ENCODE measurements around the gene DUOXA2.
"Not testable (repeated sequence)": the region's sequence is repeated elsewhere in the genome, so short reads cannot be mapped to it uniquely, and the experiment has no call there.

Gene DUOXA2

GRCh38 chr15:45114076-45114750 lies at the start of gene DUOXA2, which contains the start of gene DUOX2:
Gene DUOXA2, plus strand, starts transcription at chr15:45114326. Its CDS starts 280 bp downstream, at chr15:45114606.
Gene DUOX2, minus strand, starts transcription at chr15:45114172. Its CDS starts 761 bp downstream, at chr15:45113411.
- no peak for DNase-seq (ENCODE audit: low read depth in 1 of 2, low spot score in 1 of 2)

- DNase-seq (ENCODE audit: low read depth in 1 of 2, low spot score in 1 of 2) = no peak
Observed at GRCh38 chr15:45064386-45064785, 49.7 kb upstream of the DUOXA2 start.

GRCh38 chr15:45069942-45070360 lies 44.2 kb upstream of the DUOXA2 start:
- DNase-seq (ENCODE audit: low read depth in 1 of 2, low spot score in 1 of 2) = not testable (repeated sequence)

GRCh38 chr15:45073602-45074001 lies 40.5 kb upstream of the DUOXA2 start:
- not testable (repeated sequence) for DNase-seq (ENCODE audit: low read depth in 1 of 2, low spot score in 1 of 2)

DNA sequence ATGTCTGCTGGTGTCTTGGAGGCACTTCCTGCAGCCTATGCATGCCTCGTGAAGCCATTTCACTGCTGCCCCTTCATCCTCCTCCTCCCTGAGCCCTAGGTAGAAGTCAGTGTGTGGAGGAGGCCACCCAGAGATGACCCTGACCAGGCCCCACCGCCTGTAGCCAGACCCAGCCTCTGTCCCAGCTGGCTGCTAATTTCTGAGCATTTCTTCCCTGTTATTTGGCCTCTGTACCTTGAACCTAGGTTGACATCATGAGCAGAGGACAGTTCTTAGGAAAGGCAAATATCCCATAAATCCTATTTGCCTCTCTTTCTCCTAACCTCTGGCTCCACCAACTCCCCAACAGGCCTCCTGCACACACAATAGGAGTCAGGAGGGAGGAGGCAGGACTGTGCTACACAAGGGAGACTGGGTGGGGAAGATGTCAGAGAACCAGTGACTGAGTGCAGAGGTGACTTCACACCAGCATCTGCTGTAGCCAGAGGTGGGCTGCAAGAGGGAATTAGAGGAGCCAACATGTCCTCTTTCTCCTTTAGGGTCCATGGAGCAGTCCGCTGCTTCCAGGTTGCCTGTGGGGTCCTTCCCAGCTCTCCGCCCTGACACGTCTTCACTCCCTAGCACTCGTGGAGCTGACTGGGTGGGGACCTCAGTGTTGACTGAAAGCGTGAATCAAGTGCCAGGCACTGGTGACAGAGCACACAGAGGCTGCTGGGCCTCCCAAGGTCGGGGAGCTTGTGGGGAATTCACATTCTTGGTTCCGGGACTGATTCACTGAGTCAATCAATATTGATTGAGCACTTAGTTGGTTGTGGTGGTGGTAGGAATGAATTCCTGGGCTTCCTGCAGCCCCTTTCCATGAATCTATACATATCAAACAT lies 38.4 kb upstream of the DUOXA2 start:
- DNase-seq (ENCODE audit: low read depth in 1 of 2, low spot score in 1 of 2) = not testable (repeated sequence)

GRCh38 chr15:45077391-45077790 lies 36.7 kb upstream of the DUOXA2 start:
- DNase-seq (ENCODE audit: low read depth in 1 of 2, low spot score in 1 of 2) = not testable (repeated sequence)

DNA sequence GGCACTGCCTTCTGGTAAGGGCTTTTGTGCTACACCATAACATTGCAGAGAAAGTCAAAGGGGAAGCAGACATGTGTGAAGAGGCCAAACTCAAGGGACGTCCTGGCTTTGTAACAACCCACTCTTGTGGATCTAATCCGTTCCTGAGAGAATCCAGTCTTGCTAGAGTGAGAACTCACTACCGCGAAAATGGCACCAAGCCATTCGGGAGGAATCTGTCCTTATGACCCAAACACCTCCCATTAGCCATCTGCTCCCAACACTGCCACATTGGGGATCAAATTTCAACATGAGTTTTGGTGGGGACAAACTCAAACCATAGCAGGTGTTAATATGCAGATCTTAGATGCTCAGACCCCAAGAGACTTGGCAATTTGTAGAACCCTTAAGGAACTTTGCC lies 34.9 kb upstream of the DUOXA2 start:
- not testable (repeated sequence) for DNase-seq (ENCODE audit: low read depth in 1 of 2, low spot score in 1 of 2)

DNA sequence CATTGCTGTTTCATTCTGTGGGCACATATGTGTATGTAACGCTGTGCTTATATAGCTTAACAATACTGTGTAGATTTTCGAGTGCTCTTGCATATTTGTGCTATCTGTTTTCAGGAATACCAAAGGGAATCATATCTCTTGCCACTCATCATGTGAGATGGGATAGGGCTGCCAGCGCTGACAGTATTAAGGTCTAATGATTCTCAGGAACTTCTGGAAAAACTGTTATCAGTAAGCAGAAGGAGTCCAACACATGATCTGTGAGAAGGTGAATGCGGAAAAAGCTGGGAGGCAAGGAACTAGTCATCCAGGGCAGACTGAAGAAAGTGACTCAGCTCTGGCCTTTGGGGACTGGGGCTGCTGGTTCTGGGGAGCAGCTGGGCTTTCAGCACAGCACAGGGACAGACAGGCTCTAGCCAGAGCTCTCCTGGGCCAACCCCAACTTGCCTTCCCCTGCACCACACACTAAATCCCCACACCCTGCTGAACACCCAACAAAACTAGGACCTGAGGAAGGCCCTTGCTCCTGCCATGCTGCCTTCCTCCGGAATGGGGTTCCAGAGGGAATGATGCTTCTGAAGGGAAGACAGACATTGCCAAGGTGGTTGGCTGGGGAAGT lies 34.4 kb upstream of the DUOXA2 start:
- DNase-seq (ENCODE audit: low read depth in 1 of 2, low spot score in 1 of 2) = not testable (repeated sequence)

- not testable (repeated sequence) for DNase-seq (ENCODE audit: low read depth in 1 of 2, low spot score in 1 of 2)
Observed at GRCh38 chr15:45080593-45080992, 33.5 kb upstream of the DUOXA2 start.

- DNase-seq (ENCODE audit: low read depth in 1 of 2, low spot score in 1 of 2) = not testable (repeated sequence)
Observed at GRCh38 chr15:45082412-45082811, 31.7 kb upstream of the DUOXA2 start.

- DNase-seq (ENCODE audit: low read depth in 1 of 2, low spot score in 1 of 2) = no peak
Observed at GRCh38 chr15:45083223-45083622, 30.9 kb upstream of the DUOXA2 start.

GRCh38 chr15:45084163-45084562 lies 30.0 kb upstream of the DUOXA2 start:
- no peak for DNase-seq (ENCODE audit: low read depth in 1 of 2, low spot score in 1 of 2)

- no peak for DNase-seq (ENCODE audit: low read depth in 1 of 2, low spot score in 1 of 2)
Observed at GRCh38 chr15:45087513-45087912, 26.6 kb upstream of the DUOXA2 start.

DNA sequence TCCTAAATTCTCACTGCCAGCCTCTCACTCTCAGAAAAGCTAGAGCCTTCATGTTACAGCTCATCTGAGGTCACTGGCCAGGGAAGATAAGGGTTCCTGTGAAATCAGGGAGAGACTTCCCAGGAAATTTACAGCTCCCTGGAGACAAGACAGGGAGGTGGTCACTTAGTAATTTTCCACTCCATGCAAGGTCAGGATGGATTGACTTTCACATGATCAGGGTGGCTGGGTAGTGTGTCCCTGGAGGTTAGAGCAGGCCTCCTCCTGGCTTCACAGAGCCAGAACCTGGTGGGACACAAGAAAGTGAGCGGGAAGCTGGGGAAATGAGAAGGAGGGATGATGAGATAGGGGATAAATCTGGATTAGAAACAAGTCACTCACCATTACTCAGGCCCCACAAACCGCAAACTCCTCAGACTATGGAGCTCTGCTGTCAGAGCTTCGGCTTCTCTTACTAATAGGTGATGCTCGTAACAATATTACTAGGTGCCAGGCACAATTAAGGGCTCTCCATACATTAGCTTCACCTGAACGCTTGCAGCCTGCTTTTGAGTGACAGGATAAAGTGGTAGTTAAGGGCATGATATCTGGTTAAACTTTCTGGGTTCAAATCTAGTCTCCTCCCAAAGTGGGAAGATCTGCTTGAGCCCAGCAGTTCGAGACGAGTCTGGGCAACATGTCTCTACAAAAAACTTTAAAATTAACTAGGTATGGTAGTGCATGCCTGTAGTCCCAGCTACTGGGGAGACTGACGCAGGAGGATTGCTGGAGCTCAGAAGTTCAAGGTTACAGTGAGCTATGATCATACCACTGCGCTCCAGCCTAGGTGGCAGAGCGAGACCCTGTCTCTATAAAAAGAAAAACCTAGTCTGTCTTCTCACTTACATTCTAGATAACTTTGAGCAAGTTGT lies 25.1 kb upstream of the DUOXA2 start:
- DNase-seq (ENCODE audit: low read depth in 1 of 2, low spot score in 1 of 2) = no peak

DNA sequence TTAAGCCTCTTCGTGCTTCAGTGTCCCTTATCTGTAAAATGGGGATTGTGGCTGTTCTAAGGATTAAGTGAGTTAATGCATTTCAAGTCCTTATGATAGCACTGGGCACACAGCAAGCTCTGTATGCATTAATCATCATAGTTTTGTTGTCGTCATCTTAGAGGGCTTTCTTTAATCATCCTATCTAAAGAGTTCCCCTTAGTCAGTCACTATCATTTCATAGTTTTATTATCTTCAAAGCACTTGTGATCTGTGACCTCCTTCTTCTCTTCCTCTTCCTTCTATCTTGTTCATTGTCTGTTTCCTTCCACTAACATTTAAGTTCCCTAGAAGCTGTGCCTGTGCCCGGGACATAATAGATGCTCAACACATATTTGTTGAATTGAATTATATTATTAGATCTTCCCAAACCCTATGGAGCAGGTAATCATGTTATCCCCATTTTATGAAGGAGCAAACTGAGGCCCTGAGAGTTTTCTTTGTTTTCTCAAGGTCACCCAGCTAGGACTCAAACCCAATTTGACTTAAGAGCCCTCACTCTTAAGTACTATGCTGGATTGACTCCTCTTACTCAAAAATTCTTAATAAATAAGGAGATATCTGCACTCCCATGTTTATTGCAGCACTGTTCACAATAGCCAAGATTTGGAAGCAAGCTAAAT lies 24.3 kb upstream of the DUOXA2 start:
- DNase-seq (ENCODE audit: low read depth in 1 of 2, low spot score in 1 of 2) = no peak

- no peak for DNase-seq (ENCODE audit: low read depth in 1 of 2, low spot score in 1 of 2)
Observed at GRCh38 chr15:45091161-45091560, 23.0 kb upstream of the DUOXA2 start.

DNA sequence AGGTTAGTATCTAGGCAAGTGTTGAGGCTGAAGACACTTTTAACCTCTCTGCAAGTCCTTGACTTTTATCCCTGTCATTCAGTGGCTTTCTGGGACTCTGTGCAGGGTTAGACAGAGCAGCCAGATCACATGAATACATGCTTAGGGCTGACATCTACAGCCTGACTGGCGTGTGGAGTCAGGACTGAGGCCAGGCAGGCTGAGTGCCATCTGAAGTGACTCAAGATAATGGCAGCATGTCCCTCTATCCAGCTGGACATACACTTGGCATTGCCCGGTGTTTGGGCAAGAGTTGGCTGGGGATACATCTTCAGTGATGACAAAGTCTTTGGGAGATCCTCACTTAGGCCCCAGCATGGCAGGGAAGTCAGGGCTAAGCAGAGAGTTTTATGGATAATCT lies 22.6 kb upstream of the DUOXA2 start:
- no peak for DNase-seq (ENCODE audit: low read depth in 1 of 2, low spot score in 1 of 2)

DNA sequence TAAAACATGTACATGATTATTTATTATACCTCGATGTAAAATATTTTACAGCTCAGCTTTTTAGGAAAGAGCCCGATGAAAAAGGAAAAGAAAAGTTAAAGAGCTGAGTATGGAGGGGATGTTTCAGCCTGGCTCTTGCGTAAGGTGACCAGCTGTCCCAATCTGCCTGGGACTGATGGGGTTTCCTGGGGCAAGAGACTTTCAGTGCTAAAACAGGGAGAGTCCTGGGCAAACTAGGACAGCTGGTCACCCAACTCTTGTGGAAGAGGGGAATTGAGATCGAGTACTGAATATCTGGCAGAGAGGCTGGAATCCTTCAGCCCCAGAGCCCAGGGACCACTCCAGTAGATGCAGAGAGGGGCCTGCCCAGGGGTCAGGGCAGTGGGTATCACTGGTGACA lies 21.1 kb upstream of the DUOXA2 start:
- no peak for DNase-seq (ENCODE audit: low read depth in 1 of 2, low spot score in 1 of 2)

DNA sequence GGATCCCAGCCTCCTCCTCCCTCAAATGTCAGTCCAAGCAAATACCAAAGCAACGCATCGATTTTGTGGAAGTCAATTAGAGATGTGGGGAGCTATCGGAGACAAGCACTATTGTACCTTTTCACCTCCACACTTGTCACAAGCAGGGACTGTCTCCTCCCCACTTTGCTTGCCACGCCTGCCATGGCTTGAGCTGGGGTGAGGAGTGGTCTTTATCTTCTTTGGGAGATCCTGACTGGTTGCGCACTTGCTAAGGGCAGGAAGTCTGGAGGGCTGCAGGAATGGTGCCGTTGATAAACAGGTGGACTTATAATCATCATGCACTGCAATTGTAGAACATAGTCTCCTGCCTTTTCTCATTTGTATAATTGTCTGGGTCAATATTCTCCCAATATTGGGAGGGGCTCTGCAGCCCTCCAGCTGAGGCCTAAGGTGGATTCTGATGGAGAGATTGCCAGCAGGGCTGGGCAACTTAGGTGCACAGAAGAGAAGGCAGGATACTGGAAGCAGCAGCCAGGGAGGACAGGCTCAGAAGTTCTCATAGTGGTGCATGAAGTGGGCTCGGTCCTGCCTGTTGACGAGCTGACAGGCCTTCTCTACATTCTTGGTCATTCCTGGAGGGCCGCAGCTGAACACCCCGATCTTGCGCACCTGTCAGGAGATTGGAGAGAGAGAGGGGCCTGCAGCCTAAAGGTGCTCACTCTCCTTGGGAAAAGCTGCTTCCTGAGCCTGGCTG lies 20.3 kb upstream of the DUOXA2 start:
- DNase-seq (ENCODE audit: low read depth in 1 of 2, low spot score in 1 of 2) = no peak

- DNase-seq (ENCODE audit: low read depth in 1 of 2, low spot score in 1 of 2) = no peak
Observed at GRCh38 chr15:45094358-45094730, 19.8 kb upstream of the DUOXA2 start.

All from stimulated activated CD4-positive, alpha-beta T cell treated with anti-CD3 and anti-CD28 coated beads, Interleukin-15, amount 100 ng/mL, for 1 hour (primary cell).